H1 (cell line): ENCODE measurements around the gene ALK. TPM values are rescaled to one million over a fixed set of nuclear protein-coding genes. Genes with fewer than 3 reads are reported as not detected.

Source experiments
- polyA plus RNA-seq, 7 experiments: library from polyadenylated mRNA; depleted of rRNA in 3 of 7; stranded (reverse) in 5 of 7; unstranded in 2 of 7; fragments of >200 nt in 5 of 7; fragments of 200-250 nt in 2 of 7; gene quantifications; 1 replicate in 5 of 7; 2 replicates in 1 of 7; 4 replicates in 1 of 7; pipeline versions ENCODE4 v1.2.1 to v1.2.3, GENCODE V29; 2011 to 2013; ENCODE audit warnings: missing spikeins in 2 of 7, mixed read lengths in 2 of 7
- total RNA-seq: library from RNA; stranded (reverse); fragmentation: NEBNext Ultra II Directional; extraction: Animal tissue kit (Norgen Biotek cat#: 25700); gene quantifications from 2 replicates; pipeline ENCODE4 v1.2.1, GENCODE V29; 2021
- TF ChIP-seq, protein P1 (sequence below): IDR thresholded peaks from 2 replicates; pipeline ENCODE4 v1.6.1; 2011; ENCODE audit warnings: low read length, improper control_type of control experiment

The ALK gene
- total and polyA plus RNA-seq, 2 of the 8 experiments (the other 6 are each of a cell fraction or from before 2014, with no cell fraction given): 0.02 to 0.09 TPM

GRCh38 chr2:29865512-29865911, 55.9 kb downstream of the ALK start (continued):
- TF ChIP-seq, protein P1, sequence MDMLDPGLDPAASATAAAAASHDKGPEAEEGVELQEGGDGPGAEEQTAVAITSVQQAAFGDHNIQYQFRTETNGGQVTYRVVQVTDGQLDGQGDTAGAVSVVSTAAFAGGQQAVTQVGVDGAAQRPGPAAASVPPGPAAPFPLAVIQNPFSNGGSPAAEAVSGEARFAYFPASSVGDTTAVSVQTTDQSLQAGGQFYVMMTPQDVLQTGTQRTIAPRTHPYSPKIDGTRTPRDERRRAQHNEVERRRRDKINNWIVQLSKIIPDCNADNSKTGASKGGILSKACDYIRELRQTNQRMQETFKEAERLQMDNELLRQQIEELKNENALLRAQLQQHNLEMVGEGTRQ: no peak
